Aorta (tissue), 5 donors: Measurements from ENCODE around the gene POLR1A. TPM values are rescaled to one million over a fixed set of nuclear protein-coding genes. Genes with fewer than 3 reads are reported as not detected.

Experiments used
- ATAC-seq: fragments of 200-7000 bp; cut with Tn5 transposase; one replicate; pipeline ENCODE4 v1.9.1; 2022; ENCODE audit warnings: moderate library complexity; ENCODE audit not compliant: low FRiP score
- DNase-seq, 2 donors: peaks; one replicate each; pipeline ENCODE4 v3.0.0-alpha.2; 2020
- H3K27ac ChIP-seq, 2 donors: one replicate each; pipeline ENCODE4 v1.5.1; 2013; ENCODE audit warnings: low read length in 2 of 2, mild to moderate bottlenecking in 2 of 2, moderate library complexity in 2 of 2, control low read depth in 1 of 2, inconsistent platforms in 1 of 2, low read depth in 1 of 2
- H3K27me3 ChIP-seq, 2 donors: one replicate each; pipeline ENCODE4 v1.6.1; 2013; ENCODE audit warnings: control low read depth in 1 of 2, low read length in 1 of 2, mild to moderate bottlenecking in 1 of 2, moderate library complexity in 1 of 2; ENCODE audit not compliant: insufficient read depth in 2 of 2, control insufficient read depth in 1 of 2
- H3K36me3 ChIP-seq, 2 donors: one replicate each; pipeline ENCODE4 v1.6.1; 2013; ENCODE audit warnings: control low read depth in 1 of 2, low read length in 1 of 2, mild to moderate bottlenecking in 1 of 2; ENCODE audit not compliant: insufficient read depth in 2 of 2, control insufficient read depth in 1 of 2
- H3K4me1 ChIP-seq, 2 donors: one replicate each; pipeline ENCODE4 v1.6.1; 2013; ENCODE audit warnings: low read length in 2 of 2, control low read depth in 1 of 2, mild to moderate bottlenecking in 1 of 2, moderate library complexity in 1 of 2; ENCODE audit not compliant: insufficient read depth in 2 of 2, control insufficient read depth in 1 of 2
- H3K4me3 ChIP-seq, 2 donors: one replicate each; pipeline ENCODE4 v1.5.1; 2013; ENCODE audit warnings: low read length in 2 of 2, control low read depth in 1 of 2, mild to moderate bottlenecking in 1 of 2
- H3K9me3 ChIP-seq: one replicate; pipeline ENCODE4 v1.6.1; 2013; ENCODE audit warnings: mild to moderate bottlenecking, low read length; ENCODE audit not compliant: control insufficient read depth
- WGBS, 2 donors: extraction: QIAGEN DNeasy Blood & Tissue Kit; methylation state at CpG; one replicate each; pipeline ENCODE4 v1.1.7; 2013; 5-methylcytosine and 5-hydroxymethylcytosine counted together
- intact Hi-C, 2 donors: fragments of 100-400 bp; cut with DNase I; formaldehyde crosslinking; loops; one replicate each; pipeline versions ENCODE4 v1.14.2 to v1.15.0; 2022
- polyA plus RNA-seq, 2 donors: library from polyadenylated mRNA; stranded (reverse); fragments of 200-250 nt; gene quantifications; one replicate each; pipeline ENCODE4 v1.2.3, GENCODE V29; 2013
- total RNA-seq, 2 donors: library from RNA; stranded (reverse); fragmentation: NEBNext Ultra II Directional; extraction: Animal tissue kit (Norgen Biotek cat#: 25700); gene quantifications; one replicate each; pipeline ENCODE4 v1.2.1, GENCODE V29; 2021
- donor health status: healthy with polysubstance abuse.
- donor health status: Bipolar disorder and iron deficiency.
- donor health status: DM: no; HTN: no; CAD: no.
- donor health status: DM: no; HTN: no; CAD: no.
- donor health status: DM: yes; HTN: yes; CAD: no.

POLR1A gene
- total and polyA plus RNA-seq, 4 donors: 1.4 to 31.5 (median 16.4) TPM

DNA sequence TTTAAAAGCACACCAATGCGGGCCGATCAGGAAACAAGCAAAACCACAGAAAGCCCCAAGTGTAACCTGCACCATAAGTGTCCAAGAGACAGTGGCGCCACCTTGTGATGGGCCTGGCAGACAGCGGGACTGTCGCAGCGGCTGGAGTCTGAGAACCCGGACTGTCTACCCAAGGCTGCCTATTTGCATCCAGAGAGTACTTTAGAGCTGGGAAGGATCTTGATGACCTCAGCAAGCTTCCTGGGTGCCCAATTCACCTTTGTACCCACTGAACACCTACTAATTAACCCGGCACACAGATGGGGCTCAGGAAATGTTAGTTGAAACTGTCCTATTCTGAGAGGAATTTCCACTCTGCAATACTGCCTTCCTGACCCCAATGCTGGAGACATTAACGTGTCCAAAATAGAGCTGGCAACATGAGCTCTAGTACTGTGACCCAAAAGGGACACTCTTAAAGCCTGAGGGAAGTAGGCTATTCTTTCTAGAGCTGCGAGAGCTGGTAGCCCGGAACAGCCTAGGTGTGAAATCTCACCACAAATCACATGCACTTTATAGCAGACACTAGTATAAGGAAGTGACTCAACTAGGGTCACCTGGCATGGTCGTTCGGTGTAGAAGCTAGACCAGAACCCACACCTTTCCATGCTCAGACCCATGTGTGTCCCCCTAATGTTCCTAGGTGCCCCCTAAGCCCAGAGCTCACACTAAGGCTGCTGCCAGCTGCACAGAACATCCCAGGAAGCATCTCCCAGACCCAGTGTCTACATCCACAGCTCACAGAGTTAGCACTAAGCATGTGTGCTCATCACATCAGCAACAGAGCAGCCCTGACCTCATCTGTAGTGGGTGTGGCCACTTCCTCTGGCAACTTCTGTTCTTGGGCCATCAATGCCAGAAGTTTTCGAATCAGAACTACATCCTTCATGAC lies 25.4 kb downstream of the POLR1A start:
- intact Hi-C loops: loop anchor here (1.0 to 10.0 kb wide), 6 partner anchors 191 to 445 kb away; partner anchors contain the start of gene ST3GAL5 (in 1 of the 2)

DNA sequence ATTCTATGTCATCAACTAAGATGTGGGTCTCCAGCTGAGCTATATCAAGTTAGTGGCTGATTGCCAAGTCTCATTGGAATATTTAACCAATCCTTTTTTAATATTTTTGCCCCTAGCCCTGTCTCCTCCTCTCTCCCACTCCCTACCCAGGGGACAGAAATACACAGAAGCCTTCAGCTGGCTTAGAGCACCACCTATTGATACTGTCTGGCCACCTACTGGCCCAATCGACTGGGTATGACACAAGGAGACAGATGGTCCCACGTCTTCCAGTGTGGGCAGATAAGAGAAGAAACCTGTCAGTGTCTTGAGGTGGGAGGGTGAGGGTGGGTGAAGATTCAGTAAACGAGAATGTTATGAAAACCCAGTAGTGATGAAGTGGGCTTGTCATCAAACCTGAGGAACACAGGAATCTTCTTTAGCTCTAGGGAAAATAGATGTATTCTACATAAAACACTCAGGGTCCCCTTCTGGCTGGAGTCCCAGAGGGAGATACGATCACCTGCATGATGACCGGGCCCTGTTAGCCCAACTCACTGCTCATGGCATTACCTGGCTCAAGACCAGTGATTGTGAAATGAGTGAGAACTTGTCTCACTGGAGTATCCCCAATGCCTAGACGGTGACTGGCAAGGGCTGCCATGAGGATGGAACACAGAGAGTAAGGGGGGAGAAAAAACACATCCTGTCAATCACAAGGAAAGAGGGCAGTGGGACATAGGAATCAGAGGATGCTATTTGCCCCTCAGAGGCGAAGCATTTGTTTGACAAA lies 26.7 kb downstream of the POLR1A start:
- Histone ChIP-seq H3K27me3 (no peaks in the 10 kb centered on the region), H3K4me3 (no peak overlapping the region), H3K4me1 (no peaks in the 10 kb centered on the region), H3K9me3 (no peaks in the 10 kb centered on the region), H3K36me3 (peaks cover 0 to 8% of the 10 kb centered on the region in 2 donors), H3K27ac (no peak overlapping the region)
- intact Hi-C loops: loop anchor here (2.0 to 10.0 kb wide), 2 partner anchors 190 to 444 kb away; partner anchors contain the start of gene ST3GAL5 (in 1 of the 2)
- DNase-seq: no peak
- WGBS, 2 donors: 54 to 58% methylated on average over 7 of the region's 7 CpGs
- ATAC-seq: peak; percentile 83

More for the DNA sequence above, 25.4 kb downstream of the POLR1A start:
- Histone ChIP-seq H3K36me3 (peaks cover 0 to 6% of the 10 kb centered on the region in 2 donors), H3K4me3 (no peak overlapping the region), H3K4me1 (no peaks in the 10 kb centered on the region), H3K27me3 (no peaks in the 10 kb centered on the region), H3K27ac (no peak overlapping the region), H3K9me3 (no peaks in the 10 kb centered on the region)
- ATAC-seq (peak; percentile 92), DNase-seq (peak; percentile 89 to 94)
- WGBS, 2 donors: 38 to 39% methylated on average over 14 of the region's 14 CpGs

DNA sequence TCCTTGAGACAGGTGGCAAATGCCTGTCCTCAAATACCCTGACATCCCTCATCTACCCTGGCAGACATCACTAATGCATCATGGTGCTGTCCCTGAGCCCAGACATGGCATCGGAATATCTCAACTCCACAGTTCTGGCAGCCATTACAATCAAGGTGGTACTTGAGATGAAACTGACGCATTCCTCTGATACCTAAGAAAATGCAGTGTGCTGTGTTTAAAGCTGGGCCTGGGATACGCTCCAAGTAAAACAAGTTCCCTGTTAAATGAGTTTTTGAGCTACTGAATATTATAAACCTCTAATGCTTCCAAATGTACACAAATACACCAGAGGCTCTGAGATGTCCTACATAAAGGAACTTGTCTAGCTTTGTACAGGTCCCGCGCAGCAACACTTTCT lies 29.8 kb downstream of the POLR1A start:
- no peak for DNase-seq
- H3K36me3 ChIP-seq: peaks cover 0 to 8% of the 10 kb centered on the region in 2 donors
- intact Hi-C loops: loop anchor here in 1 of 2 donors (10.0 kb wide), 1 partner anchor 441 kb away; no protein-coding TSS in a partner anchor
- H3K27me3 ChIP-seq: no peaks in the 10 kb centered on the region
- WGBS, 2 donors: 93 to 95% methylated on average over 5 of the region's 5 CpGs
- H3K9me3 ChIP-seq: no peaks in the 10 kb centered on the region
- no peak overlapping the region for H3K27ac ChIP-seq
- ATAC-seq: no peak
- no peak overlapping the region for H3K4me3 ChIP-seq
- H3K4me1 ChIP-seq: peaks cover 0 to 3% of the 10 kb centered on the region in 2 donors

DNA sequence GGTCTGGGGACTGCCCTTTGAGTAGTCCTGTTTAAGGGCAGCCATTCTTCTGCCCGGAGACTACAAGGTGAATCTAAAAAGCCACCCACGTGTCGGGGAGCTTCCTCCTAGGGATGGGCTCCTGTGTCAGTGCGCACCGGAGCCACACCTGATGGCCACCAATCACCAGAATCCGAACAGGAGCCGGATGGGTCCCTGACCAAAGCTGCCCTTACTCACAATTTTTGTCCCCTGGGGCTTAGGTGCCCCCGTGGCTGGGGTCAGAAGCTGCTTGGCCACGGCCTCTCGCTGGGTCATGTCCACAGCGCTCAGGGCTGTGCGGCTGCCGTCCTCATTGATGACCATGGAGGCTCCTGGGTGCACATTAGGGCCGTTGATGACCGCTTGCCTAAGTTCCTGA lies 30.9 kb downstream of the POLR1A start:
- WGBS, 2 donors: 93 to 96% methylated on average over 15 of the region's 15 CpGs
- Histone ChIP-seq H3K9me3 (no peaks in the 10 kb centered on the region), H3K27ac (no peak overlapping the region), H3K36me3 (peaks cover 0 to 4% of the 10 kb centered on the region in 2 donors), H3K27me3 (no peaks in the 10 kb centered on the region), H3K4me1 (peaks cover 0 to 3% of the 10 kb centered on the region in 2 donors), H3K4me3 (no peak overlapping the region)
- DNase-seq (no peak), ATAC-seq (no peak)
- intact Hi-C loops: loop anchor here in 1 of 2 donors (5.0 to 10.0 kb wide), 2 partner anchors 188 to 440 kb away; partner anchors contain the start of gene ST3GAL5

DNA sequence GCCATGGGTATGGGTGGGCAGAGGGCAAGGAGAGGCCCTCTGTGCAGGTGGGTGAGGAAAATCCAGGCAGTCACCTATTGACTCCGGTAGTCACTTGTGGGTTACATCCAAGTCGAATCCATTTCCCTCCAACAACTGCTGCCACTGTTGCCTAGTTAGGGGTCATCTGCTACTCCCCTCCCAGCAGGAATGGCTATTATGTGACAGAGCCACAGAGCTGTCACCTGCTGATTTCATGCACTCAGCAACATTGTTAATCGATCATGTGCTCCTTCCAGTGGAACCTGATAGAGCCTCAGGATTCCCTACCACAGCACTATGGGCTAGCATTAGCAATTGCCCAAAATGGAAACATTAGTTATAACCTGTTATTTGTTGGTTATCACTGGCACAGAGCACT lies 31.4 kb downstream of the POLR1A start:
- 96% methylated on average over 3 of the region's 3 CpGs for WGBS, 2 donors
- intact Hi-C loops: loop anchor here in 1 of 2 donors (5.0 to 10.0 kb wide), 2 partner anchors 187 to 439 kb away; partner anchors contain the start of gene ST3GAL5
- H3K36me3 ChIP-seq: peaks cover 0 to 4% of the 10 kb centered on the region in 2 donors

DNA sequence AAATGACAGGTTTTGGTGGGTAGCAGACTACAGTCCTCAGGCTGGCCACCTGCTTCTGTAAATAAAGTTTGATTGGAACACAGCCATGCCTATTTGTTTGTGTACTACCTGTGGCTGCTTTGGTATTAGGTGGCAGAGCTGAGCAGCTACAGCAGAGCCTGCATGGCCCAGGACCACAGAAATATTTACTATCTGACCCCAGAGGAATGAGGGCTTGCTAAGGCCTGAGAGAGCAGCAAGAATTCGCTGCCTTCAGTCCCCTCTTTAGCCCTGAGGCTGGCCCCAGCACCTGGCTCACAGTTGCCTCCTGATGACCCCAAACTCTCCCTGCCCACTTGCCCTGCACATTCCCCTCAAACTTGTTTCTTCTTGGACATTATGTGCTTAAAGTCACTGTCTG lies 32.5 kb downstream of the POLR1A start:
- intact Hi-C loops: loop anchor here (2.0 to 10.0 kb wide), 3 partner anchors 76 to 438 kb away; partner anchors contain the start of gene ST3GAL5 (in 1 of the 2)
- Histone ChIP-seq H3K4me1 (peaks cover 0 to 3% of the 10 kb centered on the region in 2 donors), H3K27me3 (no peaks in the 10 kb centered on the region), H3K9me3 (no peaks in the 10 kb centered on the region), H3K4me3 (no peak overlapping the region), H3K27ac (peak overlapping the region in 1 of 2 donors; percentile 15), H3K36me3 (peaks cover 0 to 2% of the 10 kb centered on the region in 2 donors)
- 98 to 100% methylated on average over 1 of the region's 1 CpG for WGBS, 2 donors
- ATAC-seq: no peak
- no peak for DNase-seq

More for the DNA sequence above, 31.4 kb downstream of the POLR1A start:
- Histone ChIP-seq H3K4me1 (peaks cover 0 to 3% of the 10 kb centered on the region in 2 donors), H3K27ac (no peak overlapping the region), H3K9me3 (no peaks in the 10 kb centered on the region), H3K27me3 (no peaks in the 10 kb centered on the region), H3K4me3 (no peak overlapping the region)
- ATAC-seq (no peak), DNase-seq (no peak)

DNA sequence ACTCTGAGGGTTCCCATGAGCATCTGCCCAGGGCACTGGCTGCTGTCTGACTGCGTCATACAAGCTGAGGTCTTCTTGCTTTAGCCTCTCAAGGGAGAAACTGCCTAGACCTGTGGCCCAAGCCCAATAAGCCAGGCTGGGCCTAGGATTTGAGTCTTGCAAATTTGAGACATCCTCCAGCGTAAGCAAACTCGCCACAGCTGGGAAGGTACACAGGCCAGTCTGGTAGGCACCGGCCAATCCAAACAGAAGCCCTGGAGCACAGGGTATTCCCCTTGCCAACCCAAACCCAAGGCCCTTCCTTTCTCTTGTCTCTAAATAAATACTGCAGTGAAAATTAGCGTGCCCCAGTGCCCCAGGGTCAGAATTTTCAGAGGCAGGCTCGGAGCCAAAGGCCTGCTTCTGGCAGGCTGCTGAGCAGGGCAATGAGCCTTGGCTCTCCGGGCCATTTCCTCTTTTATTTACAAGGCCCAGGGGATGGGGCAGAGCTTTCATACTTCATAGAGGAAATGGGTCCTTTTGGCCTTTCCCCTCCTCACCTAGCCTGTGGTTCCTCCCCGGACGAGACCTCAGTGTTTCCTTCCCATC lies 33.3 kb downstream of the POLR1A start:
- Histone ChIP-seq H3K36me3 (peaks cover 0 to 2% of the 10 kb centered on the region in 2 donors), H3K4me1 (peaks cover 0 to 3% of the 10 kb centered on the region in 2 donors), H3K4me3 (no peak overlapping the region), H3K9me3 (no peaks in the 10 kb centered on the region), H3K27me3 (no peaks in the 10 kb centered on the region), H3K27ac (peak overlapping the region; percentile 15 to 85)
- WGBS, 2 donors: 3 to 5% methylated on average over 9 of the region's 9 CpGs
- intact Hi-C loops: loop anchor here (2.0 to 10.0 kb wide), 3 partner anchors 76 to 438 kb away; partner anchors contain the start of gene ST3GAL5 (in 1 of the 2)
- DNase-seq (peak; percentile 86 to 89), ATAC-seq (peak; percentile 93)

DNA sequence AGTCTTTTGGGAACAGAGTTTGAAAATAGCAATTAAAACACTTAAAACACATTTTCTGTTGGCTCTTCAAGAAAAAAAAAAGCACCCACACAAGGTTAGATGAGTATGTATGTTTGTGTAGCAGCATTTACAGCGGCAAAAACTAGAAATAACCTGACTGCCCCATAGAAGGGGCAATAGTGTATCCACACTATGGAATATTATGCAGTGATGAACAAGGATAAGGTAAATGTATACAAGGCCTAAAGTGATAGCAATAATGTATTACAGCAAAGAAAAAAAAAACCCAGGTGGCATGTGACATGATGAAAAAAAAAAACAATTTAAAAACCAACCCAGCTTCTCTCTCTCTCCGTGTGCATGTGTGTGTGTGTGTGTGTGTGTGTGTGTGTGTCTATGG lies 34.8 kb downstream of the POLR1A start:
- intact Hi-C loops: loop anchor here in 1 of 2 donors (5.0 to 10.0 kb wide), 2 partner anchors 184 to 436 kb away; partner anchors contain the start of gene ST3GAL5
- WGBS, 2 donors: 90 to 93% methylated on average over 2 of the region's 2 CpGs
- no peak for ATAC-seq
- peaks cover 0 to 3% of the 10 kb centered on the region in 2 donors for H3K4me1 ChIP-seq
- no peaks in the 10 kb centered on the region for H3K9me3 ChIP-seq
- no peak for DNase-seq
- no peaks in the 10 kb centered on the region for H3K27me3 ChIP-seq
- H3K4me3 ChIP-seq: no peak overlapping the region
- H3K27ac ChIP-seq: peak overlapping the region in 1 of 2 donors; percentile 3
- peaks cover 0 to 2% of the 10 kb centered on the region in 2 donors for H3K36me3 ChIP-seq
